Inflammatory macrophage treated with lipopolysaccharide for 4 hours (primary cell): ENCODE results near the gene PHOSPHO2.
"Not testable (repeated sequence)": the region's sequence is repeated elsewhere in the genome, so short reads cannot be mapped to it uniquely, and the experiment has no call there.

Experiments
- DNase-seq: peaks from one replicate; pipeline ENCODE4 v3.0.0-alpha.2; 2020

The PHOSPHO2 gene

GRCh38 chr2:169684712-169685111, 9.6 kb upstream of the PHOSPHO2 start:
- DNase-seq: not testable (repeated sequence)

GRCh38 chr2:169686825-169687224, 7.4 kb upstream of the PHOSPHO2 start:
- DNase-seq: not testable (repeated sequence)

- DNase-seq: not testable (repeated sequence)
Observed at GRCh38 chr2:169687943-169688342, 6.3 kb upstream of the PHOSPHO2 start.

GRCh38 chr2:169690958-169691357, 3.3 kb upstream of the PHOSPHO2 start:
- DNase-seq: no peak

GRCh38 chr2:169692718-169693117, 1.6 kb upstream of the PHOSPHO2 start:
- no peak for DNase-seq

- peak; percentile 5 for DNase-seq
Observed at GRCh38 chr2:169693360-169693759, 909 bp upstream of the PHOSPHO2 start.

- no peak for DNase-seq
Observed at GRCh38 chr2:169694894-169695260, 608 bp downstream of the PHOSPHO2 start.

- DNase-seq: no peak
Observed at GRCh38 chr2:169696381-169696780, 2.1 kb downstream of the PHOSPHO2 start.

- not testable (repeated sequence) for DNase-seq
Observed at GRCh38 chr2:169699173-169699572, 4.9 kb downstream of the PHOSPHO2 start.

GRCh38 chr2:169702996-169703395, 8.7 kb downstream of the PHOSPHO2 start:
- no peak for DNase-seq

GRCh38 chr2:169704160-169704708, 10.0 kb downstream of the PHOSPHO2 start:
- DNase-seq: no peak

- DNase-seq: no peak
Observed at GRCh38 chr2:169705927-169706326, 11.7 kb downstream of the PHOSPHO2 start.

- DNase-seq: no peak
Observed at GRCh38 chr2:169707626-169708025, 13.4 kb downstream of the PHOSPHO2 start.

- DNase-seq: no peak
Observed at GRCh38 chr2:169709331-169709730, 15.1 kb downstream of the PHOSPHO2 start.

GRCh38 chr2:169709981-169710380, 15.7 kb downstream of the PHOSPHO2 start:
- no peak for DNase-seq

- no peak for DNase-seq
Observed at GRCh38 chr2:169711751-169712509, 17.7 kb downstream of the PHOSPHO2 start.

GRCh38 chr2:169712791-169713227, 18.5 kb downstream of the PHOSPHO2 start:
- DNase-seq: no peak

GRCh38 chr2:169713331-169713730, 19.1 kb downstream of the PHOSPHO2 start:
- no peak for DNase-seq

GRCh38 chr2:169714699-169715098, 20.4 kb downstream of the PHOSPHO2 start:
- no peak for DNase-seq

GRCh38 chr2:169715379-169716237, 21.3 kb downstream of the PHOSPHO2 start:
- DNase-seq: no peak

GRCh38 chr2:169716238-169716886, 22.1 kb downstream of the PHOSPHO2 start:
- no peak for DNase-seq

- DNase-seq: no peak
Observed at GRCh38 chr2:169716938-169717690, 22.8 kb downstream of the PHOSPHO2 start.
